Measurements from ENCODE around the gene PAPPA2. TPM values are rescaled to one million over a fixed set of nuclear protein-coding genes. Genes with fewer than 3 reads are reported as not detected.

PAPPA2 gene
- total RNA-seq, 1 experiment from 2014 or later: 0.81 TPM

- H3K56ac ChIP-seq (ENCODE audit: insufficient read length, low read depth, low read length): no peak overlapping the region
- H2BK20ac ChIP-seq (ENCODE audit: low read depth, low read length, poor library complexity, severe bottlenecking): no peak overlapping the region
- H3K23ac ChIP-seq (ENCODE audit: insufficient read length, low read depth, low read length): no peak overlapping the region
- no peak overlapping the region for H3K14ac ChIP-seq (ENCODE audit: insufficient read depth, low read length)
- H3K23me2 ChIP-seq (ENCODE audit: insufficient read length, low read depth, low read length, poor library complexity, severe bottlenecking): no peaks in the 10 kb centered on the region
- no peak for DNase-seq
- no peak overlapping the region for H4K8ac ChIP-seq (replicated peaks; ENCODE audit: insufficient read length, low read depth, low read length)
- H2BK15ac ChIP-seq (ENCODE audit: low read depth, low read length): no peak overlapping the region
- H3K4ac ChIP-seq (ENCODE audit: low read depth, low read length): no peak overlapping the region
- H3K79me2 ChIP-seq (ENCODE audit: insufficient read depth, low read length): no peaks in the 10 kb centered on the region
- no peaks in the 10 kb centered on the region for H3K36me3 Mint-ChIP-seq (ENCODE audit: insufficient read depth in 1 of 3, low read depth in 3 of 3)
- no peak overlapping the region for H3K4me2 ChIP-seq (ENCODE audit: insufficient read depth, insufficient read length, low read length)
- no peak overlapping the region for H3K18ac ChIP-seq (ENCODE audit: insufficient read length, low read depth, low read length)
- H2AK5ac ChIP-seq (ENCODE audit: insufficient read length, low read length): no peak overlapping the region
- H3K79me1 ChIP-seq (ENCODE audit: insufficient read depth, low read depth, low read length, poor library complexity, severe bottlenecking): no peaks in the 10 kb centered on the region
- no peaks in the 10 kb centered on the region for H3K4me1 ChIP-seq (ENCODE audit: insufficient read depth, low read length)
- H3K27ac Mint-ChIP-seq: no peak overlapping the region; a peak in 1 of 7 replicates
- H3K4me1 Mint-ChIP-seq: peaks cover 3 to 11% of the 10 kb centered on the region in 2 experiments; a peak in 3 of 4 replicates
- no peak overlapping the region for H4K5ac ChIP-seq (ENCODE audit: insufficient read length, low read depth, low read length)
- no peak overlapping the region for H2AFZ ChIP-seq (ENCODE audit: low read length)
- H4K91ac ChIP-seq (ENCODE audit: insufficient read length, low read depth, low read length): no peak overlapping the region
- no peak overlapping the region for H3K9ac ChIP-seq (ENCODE audit: extremely low read depth, insufficient read length, low read length)
- H3K9me3 Mint-ChIP-seq: no peaks in the 10 kb centered on the region
- no peaks in the 10 kb centered on the region for H4K20me1 ChIP-seq (ENCODE audit: control insufficient read depth, insufficient read depth, insufficient read length)
- TF ChIP-seq CTCF (conservative IDR thresholded peaks at IDR 0.05): no peak
- H2BK12ac ChIP-seq (ENCODE audit: insufficient read length, low read depth, low read length): no peak overlapping the region
- H3K27ac ChIP-seq (ENCODE audit: insufficient read length, low read depth, low read length): no peak overlapping the region
- no peaks in the 10 kb centered on the region for H3K27me3 ChIP-seq (ENCODE audit: insufficient read depth, low read length)
- no CpG with 5 or more reads among the region's 16 CpGs for WGBS (ENCODE audit: extremely low coverage, insufficient read length, low lambda C conversion rate)
- H3K4me3 Mint-ChIP-seq: no peak overlapping the region
- H3T11ph ChIP-seq (ENCODE audit: low read length): no peak overlapping the region
- no peak overlapping the region for H2BK120ac ChIP-seq (ENCODE audit: low read depth, low read length, poor library complexity, severe bottlenecking)
- no peak overlapping the region for H2BK5ac ChIP-seq (ENCODE audit: insufficient read length, low read length)
- H3K27me3 Mint-ChIP-seq (ENCODE audit: low read depth): no peaks in the 10 kb centered on the region; the same call in 1 of the 2 replicates
- no peaks in the 10 kb centered on the region for H3K9me3 ChIP-seq (ENCODE audit: control insufficient read depth, low read depth, low read length)
These were observed 69.2 kb downstream of the PAPPA2 start for GRCh38 chr1:176531921-176532897.
